Measurements from ENCODE around the gene AP1M2.

GRCh38 chr19:10604460-10604980, 17.4 kb upstream of the AP1M2 start:
- TF ChIP-seq POLR2A (IDR thresholded peaks at IDR 0.05) (peak in 1 of 3 donors; percentile 45), CTCF (IDR thresholded peaks at IDR 0.05 in 8 of 11, conservative IDR thresholded peaks at IDR 0.05 in 3 of 11) (no peak), POLR2AphosphoS5 (IDR thresholded peaks at IDR 0.05) (peak in 2 of 3 donors; percentile 79 to 84)
